LNCAP (cell line): Measurements from ENCODE around the gene A1BG.

Source experiments
- CTCF ChIP-seq: fragments of 450-650 bp; IDR thresholded peaks from 2 replicates; pipeline ENCODE4 v1.5.1; 2017; ENCODE audit warnings: mild to moderate bottlenecking

A1BG gene

GRCh38 chr19:58368561-58369360 lies 15.5 kb upstream of the A1BG start:
- no peak for TF ChIP-seq CTCF

- no peak for TF ChIP-seq CTCF
These were observed 14.6 kb upstream of the A1BG start for GRCh38 chr19:58367698-58368454.

DNA sequence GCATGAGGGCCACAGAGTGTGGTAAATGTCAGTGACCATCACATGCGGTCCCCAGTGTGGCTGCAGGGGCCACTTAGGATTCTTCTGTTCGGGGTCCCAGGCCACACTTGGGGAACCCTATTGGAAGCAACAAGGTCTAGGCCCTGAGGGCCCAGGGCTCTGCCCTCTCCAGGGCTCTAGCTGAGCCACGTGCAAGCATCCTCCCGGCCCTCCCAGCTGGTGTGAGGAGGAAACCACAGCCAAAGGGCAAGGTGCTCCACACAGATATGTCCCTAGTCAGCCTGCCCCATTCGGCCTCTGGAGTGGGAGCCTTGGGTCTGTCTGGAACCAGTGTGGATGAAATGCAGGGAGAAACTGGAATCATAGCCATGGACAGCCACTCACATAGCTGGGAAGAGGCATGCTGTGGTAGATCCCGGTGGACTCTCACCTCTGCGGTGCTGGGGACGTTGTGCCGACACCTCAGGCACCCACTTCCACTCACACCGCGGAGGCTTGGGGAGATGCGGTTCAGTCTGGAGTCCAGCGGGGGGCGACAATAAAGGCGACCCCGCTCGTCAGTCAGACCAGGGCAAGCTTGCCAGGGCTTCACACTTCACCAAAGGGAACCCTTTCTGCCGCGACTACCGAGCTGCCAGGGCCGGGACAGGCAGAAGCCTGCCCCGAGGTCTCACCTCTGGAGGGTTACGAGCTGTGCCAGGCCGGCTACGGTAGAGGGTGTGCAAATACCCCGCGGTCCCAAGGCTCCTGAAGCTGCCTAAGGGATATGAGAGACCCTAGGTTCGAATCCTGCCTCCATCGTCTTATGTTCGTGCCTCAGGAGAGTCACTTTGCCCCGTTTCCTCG lies 13.5 kb upstream of the A1BG start:
- no peak for TF ChIP-seq CTCF

DNA sequence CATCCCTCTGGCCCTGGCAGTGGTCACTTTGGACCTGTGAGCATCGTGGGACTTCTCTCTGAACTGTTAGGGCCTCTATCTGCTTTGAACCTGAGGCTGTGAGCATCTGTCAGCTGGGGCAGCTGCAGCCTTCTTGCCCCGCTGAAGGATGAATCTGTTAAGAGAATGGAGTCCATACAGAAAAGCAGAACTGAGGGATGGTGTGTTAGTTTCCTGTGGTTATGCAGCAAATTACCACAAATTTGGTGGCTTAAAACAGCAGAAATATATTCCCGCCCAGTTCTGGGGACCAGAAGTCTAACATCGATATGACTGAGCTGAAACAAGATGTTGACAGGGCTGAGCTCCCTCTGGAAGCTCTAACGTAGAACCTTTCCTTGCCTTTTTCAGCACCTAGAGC lies 10.9 kb upstream of the A1BG start:
- TF ChIP-seq CTCF: no peak

DNA sequence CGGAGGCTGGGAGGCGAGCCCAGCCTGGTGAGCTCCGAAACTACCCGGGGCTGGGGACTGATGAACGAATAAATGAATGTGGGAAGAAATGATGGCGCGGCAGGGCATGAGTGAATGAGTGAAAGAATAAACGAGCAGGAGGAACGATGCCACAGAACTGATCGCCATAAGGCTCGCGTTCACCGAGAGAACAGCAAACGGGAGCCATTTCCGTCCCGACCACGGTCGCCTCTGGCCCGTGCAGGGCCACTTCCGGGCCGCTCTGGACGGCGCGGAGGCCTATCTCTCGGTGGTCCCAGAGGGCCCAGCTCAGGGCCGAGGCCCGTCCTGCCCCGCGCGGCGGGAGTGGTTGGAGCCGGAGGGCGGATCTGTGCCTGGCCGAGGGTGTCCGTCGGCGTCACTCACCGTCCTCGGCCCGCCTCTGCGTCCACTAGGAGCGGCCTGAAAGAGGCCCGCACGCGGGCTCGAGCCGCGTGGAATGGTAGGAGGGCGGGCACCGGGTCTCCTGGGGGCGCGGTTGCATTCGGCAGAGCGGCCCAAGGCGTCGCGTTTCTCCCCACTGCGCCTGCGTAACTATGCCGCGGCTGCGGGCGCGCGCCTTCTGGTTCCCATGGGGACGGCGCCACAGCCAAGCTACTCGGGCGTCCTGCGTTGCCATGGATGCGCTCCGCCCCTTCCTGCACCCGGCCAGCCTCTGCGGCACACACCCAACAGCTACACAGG lies 9.1 kb upstream of the A1BG start, which contains the start of gene ZNF497:
ZNF497 (minus strand) TSS at position 480 of the 723 bp plus-strand sequence. CDS start 5,116 bp downstream, outside the sequence.
- TF ChIP-seq CTCF: no peak

- no peak for TF ChIP-seq CTCF
These were observed 8.6 kb upstream of the A1BG start for GRCh38 chr19:58361900-58362271.
